ENCODE results near the gene PDE4D. TPM values are rescaled to one million over a fixed set of nuclear protein-coding genes. Genes with fewer than 3 reads are reported as not detected.

PDE4D gene
- total RNA-seq, 1 experiment from 2014 or later = 61.2 TPM

DNA sequence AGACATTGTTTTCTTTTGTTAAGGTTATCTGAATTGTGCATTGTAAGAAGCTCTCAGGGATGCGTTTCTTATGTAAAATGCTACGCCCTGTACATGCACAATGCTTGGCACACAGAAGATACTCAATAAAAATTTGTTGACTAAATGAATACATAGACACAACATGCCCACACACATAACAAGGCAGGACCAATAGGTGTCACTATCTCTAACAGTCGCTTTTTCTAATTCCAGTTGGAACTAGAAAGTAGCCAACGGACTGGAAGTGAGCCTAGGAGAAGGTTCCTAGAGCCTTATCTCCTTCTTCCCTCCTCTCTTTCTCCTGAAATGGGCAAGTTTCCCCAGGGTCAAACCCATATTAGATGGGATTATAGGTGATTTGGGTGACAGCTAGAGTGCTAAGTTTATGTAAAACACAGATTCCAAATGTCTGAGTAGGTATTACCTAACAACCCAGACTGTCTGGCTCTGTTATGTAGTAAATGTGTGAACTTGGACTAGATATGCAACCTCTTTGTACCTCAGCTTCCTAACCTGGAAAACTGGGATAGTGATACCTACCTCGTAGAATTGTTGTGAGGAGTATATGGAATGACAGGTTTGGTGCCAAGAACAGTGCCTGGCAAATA is 707.7 kb downstream of the PDE4D start:
- H2AFZ ChIP-seq (ENCODE audit: low read length) = no peak overlapping the region
- no peaks in the 10 kb centered on the region for H3K9me3 ChIP-seq (ENCODE audit: low read length)
- H3K79me2 ChIP-seq (ENCODE audit: low read length) = no peaks in the 10 kb centered on the region
- H3K4me3 ChIP-seq (ENCODE audit: low read length) = no peak overlapping the region
- H3K9ac ChIP-seq (ENCODE audit: low read length) = no peak overlapping the region
- DNase-seq = no peak
- H3K4me2 ChIP-seq (ENCODE audit: low read depth, low read length, poor library complexity, severe bottlenecking) = no peak overlapping the region
- H4K20me1 ChIP-seq (ENCODE audit: insufficient read depth, low read depth, low read length) = no peaks in the 10 kb centered on the region; the same call in 1 of the 2 replicates
- H3K4me1 ChIP-seq (ENCODE audit: low read length) = no peaks in the 10 kb centered on the region
- no peaks in the 10 kb centered on the region for H3K27me3 ChIP-seq (ENCODE audit: low read length)
- H3K36me3 ChIP-seq (ENCODE audit: insufficient read depth, low read length) = no peaks in the 10 kb centered on the region
- no peak overlapping the region for H3K27ac ChIP-seq (ENCODE audit: low read length)
- H3K9me2 ChIP-seq (replicated peaks; ENCODE audit: insufficient read depth, low read length) = no peaks in the 10 kb centered on the region

DNA sequence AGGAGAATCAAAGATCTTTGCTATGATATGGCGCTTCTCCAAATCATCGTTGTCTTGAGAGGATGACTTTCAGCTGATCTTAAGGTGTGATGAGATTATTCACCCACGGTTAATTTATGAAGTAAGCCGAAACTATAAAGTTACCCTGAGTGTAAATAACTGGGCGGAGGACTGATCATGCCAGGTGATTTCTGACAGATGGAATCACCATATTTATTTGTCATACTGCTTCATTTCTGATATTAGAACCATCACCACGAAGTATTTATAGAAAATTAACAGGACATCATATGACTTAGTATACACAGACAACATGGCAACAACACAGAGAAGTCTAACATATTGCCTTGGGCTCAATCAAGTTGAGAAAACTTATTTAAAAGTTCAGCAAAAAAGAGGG is 708.8 kb downstream of the PDE4D start:
- H4K20me1 ChIP-seq (ENCODE audit: insufficient read depth, low read depth, low read length) = no peaks in the 10 kb centered on the region; the same call in 1 of the 2 replicates
- no peaks in the 10 kb centered on the region for H3K4me1 ChIP-seq (ENCODE audit: low read length)
- H3K9me2 ChIP-seq (replicated peaks; ENCODE audit: insufficient read depth, low read length) = no peaks in the 10 kb centered on the region
- H3K27me3 ChIP-seq (ENCODE audit: low read length) = no peaks in the 10 kb centered on the region
- H3K4me2 ChIP-seq (ENCODE audit: low read depth, low read length, poor library complexity, severe bottlenecking) = no peak overlapping the region
- H3K9me3 ChIP-seq (ENCODE audit: low read length) = no peaks in the 10 kb centered on the region
- H3K79me2 ChIP-seq (ENCODE audit: low read length) = no peaks in the 10 kb centered on the region
- H3K9ac ChIP-seq (ENCODE audit: low read length) = no peak overlapping the region
- H3K4me3 ChIP-seq (ENCODE audit: low read length) = no peak overlapping the region
- H2AFZ ChIP-seq (ENCODE audit: low read length) = no peak overlapping the region
- DNase-seq = no peak
- H3K27ac ChIP-seq (ENCODE audit: low read length) = no peak overlapping the region
- H3K36me3 ChIP-seq (ENCODE audit: insufficient read depth, low read length) = no peaks in the 10 kb centered on the region

DNA sequence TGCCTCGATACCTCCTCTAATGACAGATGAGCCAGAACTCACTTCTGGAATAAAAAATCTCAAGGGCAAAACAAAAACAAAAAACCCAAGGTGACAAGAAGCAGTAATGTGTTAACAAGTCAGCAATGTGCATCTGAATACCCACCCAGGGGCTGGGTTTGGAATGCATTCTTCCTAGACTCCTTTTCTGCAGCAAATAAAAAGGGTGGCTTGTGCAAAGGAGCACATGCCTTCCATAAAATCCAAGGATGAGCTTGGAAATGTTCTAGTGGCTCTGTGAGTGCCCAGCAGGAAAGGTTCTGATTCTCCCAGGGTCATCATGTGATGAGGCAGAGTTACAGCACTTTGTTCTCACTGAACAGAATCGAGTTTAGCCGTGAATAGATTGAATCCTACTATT is 710.8 kb downstream of the PDE4D start:
- Histone ChIP-seq H3K4me2 (ENCODE audit: low read depth, low read length, poor library complexity, severe bottlenecking) (no peak overlapping the region), H3K9me3 (ENCODE audit: low read length) (no peaks in the 10 kb centered on the region), H3K4me1 (ENCODE audit: low read length) (no peaks in the 10 kb centered on the region), H3K79me2 (ENCODE audit: low read length) (no peaks in the 10 kb centered on the region), H3K4me3 (ENCODE audit: low read length) (no peak overlapping the region), H3K9ac (ENCODE audit: low read length) (no peak overlapping the region), H3K27me3 (ENCODE audit: low read length) (no peaks in the 10 kb centered on the region), H3K27ac (ENCODE audit: low read length) (no peak overlapping the region), H3K36me3 (ENCODE audit: insufficient read depth, low read length) (no peaks in the 10 kb centered on the region), H2AFZ (ENCODE audit: low read length) (no peak overlapping the region), H4K20me1 (ENCODE audit: insufficient read depth, low read depth, low read length) (no peaks in the 10 kb centered on the region), H3K9me2 (replicated peaks; ENCODE audit: insufficient read depth, low read length) (no peaks in the 10 kb centered on the region)
- DNase-seq = no peak

- no peaks in the 10 kb centered on the region for H3K9me3 ChIP-seq (ENCODE audit: low read length)
- H3K9me2 ChIP-seq (replicated peaks; ENCODE audit: insufficient read depth, low read length) = no peaks in the 10 kb centered on the region
- no peak overlapping the region for H3K27ac ChIP-seq (ENCODE audit: low read length)
- no peak overlapping the region for H3K9ac ChIP-seq (ENCODE audit: low read length)
- no peaks in the 10 kb centered on the region for H3K79me2 ChIP-seq (ENCODE audit: low read length)
- no peak overlapping the region for H3K4me2 ChIP-seq (ENCODE audit: low read depth, low read length, poor library complexity, severe bottlenecking)
- no peaks in the 10 kb centered on the region for H3K36me3 ChIP-seq (ENCODE audit: insufficient read depth, low read length)
- H2AFZ ChIP-seq (ENCODE audit: low read length) = no peak overlapping the region
- no peak for DNase-seq
- H3K27me3 ChIP-seq (ENCODE audit: low read length) = no peaks in the 10 kb centered on the region
- H3K4me3 ChIP-seq (ENCODE audit: low read length) = no peak overlapping the region
- H4K20me1 ChIP-seq (ENCODE audit: insufficient read depth, low read depth, low read length) = no peaks in the 10 kb centered on the region
- H3K4me1 ChIP-seq (ENCODE audit: low read length) = no peaks in the 10 kb centered on the region
Measured at GRCh38 chr5:59180515-59180914, 713.0 kb downstream of the PDE4D start.

DNA sequence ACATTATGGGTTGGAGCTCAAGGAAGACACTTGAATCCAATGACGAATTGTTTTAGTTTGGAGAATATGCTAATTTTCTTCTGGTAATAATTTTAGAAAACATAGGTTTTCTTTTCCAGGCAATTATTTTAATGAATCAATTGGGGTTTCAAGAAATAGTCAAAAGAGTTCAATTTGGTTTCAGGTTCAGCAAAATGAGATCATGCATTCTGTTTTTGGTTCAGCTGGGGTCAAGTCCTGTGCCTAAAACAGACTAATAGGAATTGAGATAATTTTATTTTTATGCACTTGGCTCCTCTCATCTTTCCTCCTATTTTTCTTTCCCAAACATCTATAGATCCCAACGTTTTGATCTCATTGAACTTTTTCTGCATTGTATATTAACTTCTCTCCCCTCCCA is 713.8 kb downstream of the PDE4D start:
- Histone ChIP-seq H3K4me2 (ENCODE audit: low read depth, low read length, poor library complexity, severe bottlenecking) (no peak overlapping the region), H2AFZ (ENCODE audit: low read length) (no peak overlapping the region), H3K4me1 (ENCODE audit: low read length) (no peaks in the 10 kb centered on the region), H3K4me3 (ENCODE audit: low read length) (no peak overlapping the region), H3K9me2 (replicated peaks; ENCODE audit: insufficient read depth, low read length) (no peaks in the 10 kb centered on the region), H3K36me3 (ENCODE audit: insufficient read depth, low read length) (no peaks in the 10 kb centered on the region), H4K20me1 (ENCODE audit: insufficient read depth, low read depth, low read length) (no peaks in the 10 kb centered on the region), H3K79me2 (ENCODE audit: low read length) (no peaks in the 10 kb centered on the region), H3K9me3 (ENCODE audit: low read length) (no peaks in the 10 kb centered on the region), H3K27me3 (ENCODE audit: low read length) (no peaks in the 10 kb centered on the region), H3K27ac (ENCODE audit: low read length) (no peak overlapping the region), H3K9ac (ENCODE audit: low read length) (no peak overlapping the region)
- no peak for DNase-seq

DNA sequence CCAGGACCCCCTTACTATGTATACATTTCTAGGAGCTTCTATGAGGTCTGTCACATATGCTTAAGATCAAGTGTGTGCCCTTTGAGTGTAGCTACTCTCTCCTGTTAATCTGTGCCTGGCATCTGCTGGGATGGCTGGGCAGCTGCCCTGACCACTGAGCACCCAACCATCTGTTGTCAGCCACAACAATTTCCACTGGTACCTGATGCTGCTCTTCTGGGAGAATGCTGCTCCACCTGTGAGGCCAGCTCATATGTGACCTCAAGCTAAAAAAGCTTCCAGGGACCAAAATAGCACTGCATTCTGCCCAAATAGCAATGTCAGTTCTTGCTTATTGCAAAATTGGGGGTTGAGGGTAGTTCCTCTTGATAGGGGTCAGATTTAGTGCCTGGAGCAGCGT is 715.0 kb downstream of the PDE4D start:
- H3K36me3 ChIP-seq (ENCODE audit: insufficient read depth, low read length) = no peaks in the 10 kb centered on the region
- no peak overlapping the region for H3K9ac ChIP-seq (ENCODE audit: low read length)
- H4K20me1 ChIP-seq (ENCODE audit: insufficient read depth, low read depth, low read length) = no peaks in the 10 kb centered on the region
- no peaks in the 10 kb centered on the region for H3K79me2 ChIP-seq (ENCODE audit: low read length)
- H3K27ac ChIP-seq (ENCODE audit: low read length) = no peak overlapping the region
- H3K27me3 ChIP-seq (ENCODE audit: low read length) = no peaks in the 10 kb centered on the region
- no peak overlapping the region for H2AFZ ChIP-seq (ENCODE audit: low read length)
- no peak for DNase-seq
- no peaks in the 10 kb centered on the region for H3K4me1 ChIP-seq (ENCODE audit: low read length)
- no peak overlapping the region for H3K4me2 ChIP-seq (ENCODE audit: low read depth, low read length, poor library complexity, severe bottlenecking)
- no peaks in the 10 kb centered on the region for H3K9me3 ChIP-seq (ENCODE audit: low read length)
- no peak overlapping the region for H3K4me3 ChIP-seq (ENCODE audit: low read length)
- H3K9me2 ChIP-seq (replicated peaks; ENCODE audit: insufficient read depth, low read length) = no peaks in the 10 kb centered on the region

- Histone ChIP-seq H3K27ac (ENCODE audit: low read length) (no peak overlapping the region), H3K9me2 (replicated peaks; ENCODE audit: insufficient read depth, low read length) (no peaks in the 10 kb centered on the region), H2AFZ (ENCODE audit: low read length) (no peak overlapping the region), H3K27me3 (ENCODE audit: low read length) (no peaks in the 10 kb centered on the region), H3K36me3 (ENCODE audit: insufficient read depth, low read length) (no peaks in the 10 kb centered on the region), H3K9ac (ENCODE audit: low read length) (no peak overlapping the region), H3K9me3 (ENCODE audit: low read length) (no peaks in the 10 kb centered on the region), H3K4me2 (ENCODE audit: low read depth, low read length, poor library complexity, severe bottlenecking) (no peak overlapping the region), H3K79me2 (ENCODE audit: low read length) (no peaks in the 10 kb centered on the region), H4K20me1 (ENCODE audit: insufficient read depth, low read depth, low read length) (no peaks in the 10 kb centered on the region), H3K4me3 (ENCODE audit: low read length) (no peak overlapping the region), H3K4me1 (ENCODE audit: low read length) (no peaks in the 10 kb centered on the region)
- no peak for DNase-seq
Measured at GRCh38 chr5:59178071-59178470, 715.5 kb downstream of the PDE4D start.

DNA sequence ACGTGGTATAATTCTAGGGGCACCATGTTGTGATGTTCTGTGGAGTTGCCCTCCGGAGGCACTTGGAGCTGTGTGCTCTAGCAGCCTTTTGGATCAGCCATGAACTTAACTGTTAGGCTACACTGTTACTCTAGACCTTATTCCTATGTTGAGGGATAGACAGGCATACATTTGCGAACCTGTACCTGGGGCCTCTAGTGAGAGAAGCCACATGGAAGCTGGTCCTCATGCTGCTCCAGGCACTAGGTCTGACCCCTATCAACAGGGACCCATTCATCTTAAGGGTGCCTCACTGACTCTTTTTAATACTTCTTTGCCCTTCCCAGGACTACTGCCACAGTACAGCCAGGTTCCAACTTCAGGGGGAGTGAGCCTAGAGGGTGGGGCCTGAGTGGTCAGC is 715.9 kb downstream of the PDE4D start:
- H2AFZ ChIP-seq (ENCODE audit: low read length) = no peak overlapping the region
- H3K79me2 ChIP-seq (ENCODE audit: low read length) = no peaks in the 10 kb centered on the region
- no peak overlapping the region for H3K4me2 ChIP-seq (ENCODE audit: low read depth, low read length, poor library complexity, severe bottlenecking)

More for the DNA sequence above, 715.9 kb downstream of the PDE4D start:
- Histone ChIP-seq H3K9me3 (ENCODE audit: low read length) (no peaks in the 10 kb centered on the region), H3K9me2 (replicated peaks; ENCODE audit: insufficient read depth, low read length) (no peaks in the 10 kb centered on the region), H3K4me3 (ENCODE audit: low read length) (no peak overlapping the region), H3K36me3 (ENCODE audit: insufficient read depth, low read length) (no peaks in the 10 kb centered on the region), H4K20me1 (ENCODE audit: insufficient read depth, low read depth, low read length) (no peaks in the 10 kb centered on the region), H3K9ac (ENCODE audit: low read length) (no peak overlapping the region), H3K4me1 (ENCODE audit: low read length) (no peaks in the 10 kb centered on the region), H3K27me3 (ENCODE audit: low read length) (no peaks in the 10 kb centered on the region), H3K27ac (ENCODE audit: low read length) (no peak overlapping the region)
- DNase-seq = no peak

All from Karpas-422 (cell line).